Right atrium auricular region (tissue), 2 donors: ENCODE results near the gene ZBTB16. TPM values are rescaled to one million over a fixed set of nuclear protein-coding genes. Genes with fewer than 3 reads are reported as not detected.

Experiments
- DNase-seq: peaks from one replicate; pipeline ENCODE4 v3.0.0-alpha.2; 2019; ENCODE audit warnings: low spot score
- H3K27ac ChIP-seq, 2 donors: fragments of 200-600 bp; sonication (generic); 1 replicate in 1 of 2; 2 replicates in 1 of 2; pipeline ENCODE4 v1.5.1; 2016 to 2019
- H3K27me3 ChIP-seq, 2 donors: fragments of 200-600 bp; sonication (generic); one replicate each; pipeline versions ENCODE4 v1.5.1 to v1.6.0; 2017 to 2019
- H3K36me3 ChIP-seq: fragments of 200-600 bp; sonication (generic); one replicate; pipeline ENCODE4 v1.5.1; 2016
- H3K4me1 ChIP-seq, 2 donors: fragments of 200-600 bp; sonication (generic); one replicate each; pipeline versions ENCODE4 v1.5.1 to v1.6.0; 2017 to 2019
- H3K4me3 ChIP-seq, 2 donors: fragments of 200-600 bp; sonication (generic); 1 replicate in 1 of 2; 2 replicates in 1 of 2; pipeline ENCODE4 v1.5.1; 2017 to 2019; ENCODE audit warnings: mild to moderate bottlenecking in 1 of 2, moderate library complexity in 1 of 2
- H3K9me3 ChIP-seq, 2 donors: fragments of 200-600 bp; sonication (generic); one replicate each; pipeline ENCODE4 v1.5.1; 2019
- CTCF ChIP-seq, 2 donors: fragments of 200-600 bp; sonication (generic); IDR thresholded peaks; one replicate each; pipeline ENCODE4 v1.5.1; 2019; ENCODE audit warnings: antibody characterized with exemption in 2 of 2
- total RNA-seq, 2 donors: library from RNA; depleted of rRNA; stranded (reverse); fragments of >200 nt; gene quantifications; one replicate each; pipeline ENCODE4 v1.1.0, GENCODE V29; 2016

The ZBTB16 gene
- total RNA-seq, 2 donors from 2014 or later: 65.5 to 101 TPM

- H3K36me3 ChIP-seq: peaks cover 74% of the 10 kb centered on the region
Measured at GRCh38 chr11:114078423-114078822, 18.9 kb downstream of the ZBTB16 start.

GRCh38 chr11:114079511-114080065, 20.1 kb downstream of the ZBTB16 start:
- peak overlapping the region; percentile 88 to 93 for H3K27ac ChIP-seq
- TF ChIP-seq CTCF (IDR thresholded peaks at IDR 0.05): no peak
- H3K27me3 ChIP-seq: no peaks in the 10 kb centered on the region
- H3K4me3 ChIP-seq: peak overlapping the region in 1 of 2 donors; percentile 3
- no peak for DNase-seq
- no peaks in the 10 kb centered on the region for H3K9me3 ChIP-seq
- peaks cover 3 to 100% of the 10 kb centered on the region in 2 donors for H3K4me1 ChIP-seq
- H3K36me3 ChIP-seq: peaks cover 75% of the 10 kb centered on the region

More at GRCh38 chr11:114078423-114078822, 18.9 kb downstream of the ZBTB16 start:
- no peaks in the 10 kb centered on the region for H3K27me3 ChIP-seq
- H3K27ac ChIP-seq: peak overlapping the region; percentile 88 to 93
- H3K4me3 ChIP-seq: peak overlapping the region in 1 of 2 donors; percentile 1
- no peaks in the 10 kb centered on the region for H3K9me3 ChIP-seq
- peaks cover 3 to 100% of the 10 kb centered on the region in 2 donors for H3K4me1 ChIP-seq
- no peak for TF ChIP-seq CTCF (IDR thresholded peaks at IDR 0.05)
- DNase-seq: no peak

GRCh38 chr11:114080219-114080618, 20.7 kb downstream of the ZBTB16 start:
- Histone ChIP-seq H3K27me3 (no peaks in the 10 kb centered on the region), H3K27ac (peak overlapping the region; percentile 88 to 93), H3K4me3 (no peak overlapping the region), H3K9me3 (no peaks in the 10 kb centered on the region), H3K36me3 (peaks cover 72% of the 10 kb centered on the region), H3K4me1 (peaks cover 3 to 100% of the 10 kb centered on the region in 2 donors)
- DNase-seq: no peak
- TF ChIP-seq CTCF (IDR thresholded peaks at IDR 0.05): no peak

GRCh38 chr11:114080769-114081168, 21.3 kb downstream of the ZBTB16 start:
- Histone ChIP-seq H3K27me3 (no peaks in the 10 kb centered on the region), H3K4me3 (no peak overlapping the region), H3K36me3 (peaks cover 73% of the 10 kb centered on the region), H3K9me3 (no peaks in the 10 kb centered on the region), H3K4me1 (peaks cover 3 to 100% of the 10 kb centered on the region in 2 donors), H3K27ac (peak overlapping the region; percentile 88 to 93)
- DNase-seq: no peak
- no peak for TF ChIP-seq CTCF (IDR thresholded peaks at IDR 0.05)

- Histone ChIP-seq H3K36me3 (peaks cover 73% of the 10 kb centered on the region), H3K4me3 (no peak overlapping the region), H3K27ac (peak overlapping the region; percentile 88 to 93), H3K9me3 (no peaks in the 10 kb centered on the region), H3K27me3 (no peaks in the 10 kb centered on the region), H3K4me1 (peaks cover 3 to 100% of the 10 kb centered on the region in 2 donors)
- no peak for TF ChIP-seq CTCF (IDR thresholded peaks at IDR 0.05)
- no peak for DNase-seq
Measured at GRCh38 chr11:114081641-114082414, 22.3 kb downstream of the ZBTB16 start.
